Gastroesophageal sphincter (tissue), 4 donors: ENCODE data around the gene BCAR3. TPM values are rescaled to one million over a fixed set of nuclear protein-coding genes. Genes with fewer than 3 reads are reported as not detected.
"Not testable (repeated sequence)": the region's sequence is repeated elsewhere in the genome, so short reads cannot be mapped to it uniquely, and the experiment has no call there.

Experiments used
- ATAC-seq: fragments of 150-250 bp; one replicate; pipeline ENCODE4 v1.9.1; 2016; ENCODE audit warnings: mild to moderate bottlenecking, moderate library complexity
- H3K27ac ChIP-seq, 4 donors: fragments of 200-600 bp; sonication (generic) in 3 of 4; 1 replicate in 3 of 4; 2 replicates in 1 of 4; pipeline ENCODE4 v1.5.1; 2016 to 2019
- H3K27me3 ChIP-seq: fragments of 200-600 bp; sonication (generic); one replicate; pipeline ENCODE4 v1.5.1; 2019
- H3K36me3 ChIP-seq, 2 donors: fragments of 200-600 bp; sonication (generic); one replicate each; pipeline ENCODE4 v1.5.1; 2019; ENCODE audit warnings: control low read depth in 1 of 2
- H3K4me1 ChIP-seq, 3 donors: fragments of 200-600 bp; sonication (generic); 1 replicate in 2 of 3; 2 replicates in 1 of 3; pipeline ENCODE4 v1.5.1; 2016 to 2019; ENCODE audit warnings: control low read depth in 2 of 3
- H3K4me3 ChIP-seq, 2 donors: fragments of 200-600 bp; sonication (generic); one replicate each; pipeline ENCODE4 v1.5.1; 2019; ENCODE audit warnings: mild to moderate bottlenecking in 1 of 2, moderate library complexity in 1 of 2
- H3K9me3 ChIP-seq, 3 donors: fragments of 200-600 bp; sonication (generic); one replicate each; pipeline ENCODE4 v1.5.1; 2017 to 2019; ENCODE audit warnings: control low read depth in 2 of 3
- CTCF ChIP-seq, 4 experiments: fragments of 200-600 bp in 2 of 4; fragments of 450-650 bp in 2 of 4; sonication (generic) in 1 of 4; IDR thresholded peaks; one replicate each; pipeline ENCODE4 v1.5.1; 2017 to 2019; ENCODE audit warnings: antibody characterized with exemption in 4 of 4, mild to moderate bottlenecking in 2 of 4, moderate library complexity in 2 of 4
- EP300 ChIP-seq: sonication (generic); formaldehyde crosslinking; IDR thresholded peaks from one replicate; pipeline ENCODE4 v1.6.1; 2017; ENCODE audit warnings: antibody characterized with exemption, mild to moderate bottlenecking
- POLR2A ChIP-seq, 2 donors: fragments of 450-650 bp; IDR thresholded peaks; one replicate each; pipeline ENCODE4 v1.6.1; 2017; ENCODE audit warnings: antibody characterized with exemption in 2 of 2, mild to moderate bottlenecking in 2 of 2, moderate library complexity in 1 of 2
- POLR2AphosphoS5 ChIP-seq: sonication (generic); formaldehyde crosslinking; IDR thresholded peaks from one replicate; pipeline ENCODE4 v1.6.1; 2017; ENCODE audit warnings: antibody characterized with exemption
- WGBS, 2 donors: methylation state at CpG; one replicate each; pipeline ENCODE4 v1.1.5; 2018; ENCODE audit warnings: low coverage in 1 of 2; 5-methylcytosine and 5-hydroxymethylcytosine counted together
- total RNA-seq, 4 donors: library from RNA; depleted of rRNA; stranded (reverse); fragments of >200 nt; gene quantifications; one replicate each; pipeline ENCODE4 v1.1.0, GENCODE V29; 2016

Gene BCAR3
- total RNA-seq, 4 donors from 2014 or later, result 33.9 to 40.2 (median 38.3) TPM

- Histone ChIP-seq H3K27me3 (no peaks in the 10 kb centered on the region), H3K36me3 (peaks cover 0 to 18% of the 10 kb centered on the region in 2 donors), H3K9me3 (no peaks in the 10 kb centered on the region), H3K4me1 (peaks cover 11 to 87% (median 20%) of the 10 kb centered on the region in 3 donors), H3K27ac (peak overlapping the region in 1 of 4 donors; percentile 36), H3K4me3 (no peak overlapping the region)
- no peak for ATAC-seq
- WGBS, 2 donors, result 85 to 88% methylated on average over 1 of the region's 1 CpG
- no peak for TF ChIP-seq CTCF (IDR thresholded peaks at IDR 0.05)
- no peak for TF ChIP-seq POLR2A (IDR thresholded peaks at IDR 0.05)
- no peak for TF ChIP-seq POLR2AphosphoS5
- TF ChIP-seq EP300, result no peak
Observed at GRCh38 chr1:93677729-93678128, 3.9 kb downstream of the BCAR3 start.

GRCh38 chr1:93676427-93676826 is 5.2 kb downstream of the BCAR3 start:
- no peaks in the 10 kb centered on the region for H3K9me3 ChIP-seq
- H3K27me3 ChIP-seq, result no peaks in the 10 kb centered on the region
- peaks cover 0 to 18% of the 10 kb centered on the region in 2 donors for H3K36me3 ChIP-seq
- H3K27ac ChIP-seq, result peak overlapping the region in 3 of 4 donors; percentile 22 to 48 (median 39)
- TF ChIP-seq CTCF (IDR thresholded peaks at IDR 0.05) (no peak), POLR2A (IDR thresholded peaks at IDR 0.05) (no peak), EP300 (no peak), POLR2AphosphoS5 (no peak)
- no peak for ATAC-seq
- peaks cover 18 to 91% (median 29%) of the 10 kb centered on the region in 3 donors for H3K4me1 ChIP-seq
- WGBS, 2 donors, result 65 to 82% methylated on average over 3 to 4 of the region's 6 CpGs
- H3K4me3 ChIP-seq, result no peak overlapping the region

GRCh38 chr1:93675931-93676330 is 5.7 kb downstream of the BCAR3 start:
- no peaks in the 10 kb centered on the region for H3K27me3 ChIP-seq
- no peak for TF ChIP-seq EP300
- no peaks in the 10 kb centered on the region for H3K9me3 ChIP-seq
- H3K4me3 ChIP-seq, result no peak overlapping the region
- 43 to 77% methylated on average over 2 of the region's 5 CpGs for WGBS, 2 donors
- no peak for ATAC-seq
- H3K36me3 ChIP-seq, result peaks cover 0 to 18% of the 10 kb centered on the region in 2 donors
- peaks cover 18 to 94% (median 29%) of the 10 kb centered on the region in 3 donors for H3K4me1 ChIP-seq
- peak overlapping the region in 2 of 4 donors; percentile 39 to 48 for H3K27ac ChIP-seq

- H3K9me3 ChIP-seq, result no peaks in the 10 kb centered on the region
- WGBS, 2 donors, result 38 to 41% methylated on average over 3 of the region's 3 CpGs
- no peak for TF ChIP-seq POLR2AphosphoS5
- TF ChIP-seq CTCF (IDR thresholded peaks at IDR 0.05), result no peak
- no peak for TF ChIP-seq EP300
- no peak for TF ChIP-seq POLR2A (IDR thresholded peaks at IDR 0.05)
- no peak overlapping the region for H3K4me3 ChIP-seq
- no peak for ATAC-seq
- H3K36me3 ChIP-seq, result peaks cover 0 to 18% of the 10 kb centered on the region in 2 donors
- H3K4me1 ChIP-seq, result peaks cover 18 to 94% (median 29%) of the 10 kb centered on the region in 3 donors
- no peaks in the 10 kb centered on the region for H3K27me3 ChIP-seq
- H3K27ac ChIP-seq, result peak overlapping the region in 3 of 4 donors; percentile 15 to 60 (median 39)
Observed at GRCh38 chr1:93675271-93675670, 6.4 kb downstream of the BCAR3 start.

GRCh38 chr1:93674071-93674470 is 7.6 kb downstream of the BCAR3 start:
- H3K27ac ChIP-seq, result peak overlapping the region in 2 of 4 donors; percentile 10 to 22
- H3K36me3 ChIP-seq, result peaks cover 0 to 18% of the 10 kb centered on the region in 2 donors
- H3K9me3 ChIP-seq, H3K27me3 ChIP-seq, H3K4me3 ChIP-seq, ATAC-seq: not testable (repeated sequence)
- H3K4me1 ChIP-seq, result peaks cover 23 to 94% (median 34%) of the 10 kb centered on the region in 3 donors
- WGBS, 2 donors, result 90 to 91% methylated on average over 4 to 6 of the region's 6 CpGs

- 94 to 97% methylated on average over 2 of the region's 2 CpGs for WGBS, 2 donors
- H3K27me3 ChIP-seq, result no peaks in the 10 kb centered on the region
- H3K9me3 ChIP-seq, result no peaks in the 10 kb centered on the region
- H3K27ac ChIP-seq, result peak overlapping the region in 3 of 4 donors; percentile 40 to 67 (median 62)
- peak; percentile 60 for ATAC-seq
- peaks cover 23 to 89% (median 34%) of the 10 kb centered on the region in 3 donors for H3K4me1 ChIP-seq
- H3K36me3 ChIP-seq, result peaks cover 0 to 19% of the 10 kb centered on the region in 2 donors
- no peak overlapping the region for H3K4me3 ChIP-seq
- TF ChIP-seq POLR2AphosphoS5 (peak; percentile 40), CTCF (IDR thresholded peaks at IDR 0.05) (no peak), EP300 (no peak)
Observed at GRCh38 chr1:93673163-93673829, 8.3 kb downstream of the BCAR3 start.
